SK-N-DZ (cell line): ENCODE results near the gene TPM1.
A peak's percentile ranks its signal among the peaks of the same experiment; 100 is the strongest.

Experiments used
- DNase-seq: peaks from one replicate; pipeline ENCODE4 v3.0.0-alpha.2; 2015; ENCODE audit warnings: low spot score

Gene TPM1

DNA sequence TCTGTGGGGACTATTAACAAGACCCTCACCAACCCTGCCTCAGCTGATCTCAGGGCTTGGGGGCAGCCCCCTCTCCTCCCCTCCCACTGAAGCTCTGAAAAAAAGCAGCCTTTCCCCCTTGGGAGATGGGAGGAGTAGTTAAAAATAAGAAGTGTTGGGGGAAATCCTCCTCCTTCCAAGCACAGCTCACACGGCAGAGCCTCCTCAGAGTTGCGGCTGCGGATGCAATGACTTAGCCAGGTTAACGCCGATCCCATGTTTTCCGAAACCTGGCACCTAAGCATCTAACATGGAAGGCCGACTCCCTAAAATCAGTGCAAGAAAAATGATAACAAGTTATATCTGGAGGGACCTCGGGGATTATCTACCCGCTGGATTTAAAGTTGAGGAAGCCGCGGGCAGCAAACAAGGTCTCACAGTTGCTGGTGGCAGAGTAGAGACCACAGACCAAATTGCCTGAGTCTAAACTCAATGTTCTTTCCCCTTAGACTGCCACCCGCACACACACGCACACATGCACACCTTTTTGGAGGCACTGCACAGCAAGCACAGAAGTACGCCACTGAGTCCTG lies 1.1 kb upstream of the TPM1 start:
- DNase-seq, result no peak

DNA sequence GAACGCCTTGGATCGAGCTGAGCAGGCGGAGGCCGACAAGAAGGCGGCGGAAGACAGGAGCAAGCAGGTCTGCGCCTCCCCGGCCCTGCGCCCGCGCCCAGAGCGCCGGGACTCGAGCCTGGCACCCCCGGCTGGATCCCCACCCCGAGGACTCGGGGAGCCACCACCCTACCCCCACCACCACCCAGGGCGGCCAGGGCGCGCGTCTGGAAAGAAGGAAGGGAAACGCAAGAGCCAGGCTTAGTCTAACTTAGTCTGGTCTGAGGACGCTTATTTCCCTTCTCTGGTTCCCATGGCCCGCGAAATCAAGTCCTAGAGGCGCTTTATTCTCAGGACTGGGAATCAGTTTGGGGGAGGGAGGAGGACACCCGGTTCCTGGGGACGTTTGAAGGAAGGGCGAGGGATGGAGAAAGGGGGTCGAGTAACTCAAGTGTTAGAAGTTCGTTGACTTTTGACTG lies 359 bp downstream of the TPM1 start:
- DNase-seq, result no peak

DNA sequence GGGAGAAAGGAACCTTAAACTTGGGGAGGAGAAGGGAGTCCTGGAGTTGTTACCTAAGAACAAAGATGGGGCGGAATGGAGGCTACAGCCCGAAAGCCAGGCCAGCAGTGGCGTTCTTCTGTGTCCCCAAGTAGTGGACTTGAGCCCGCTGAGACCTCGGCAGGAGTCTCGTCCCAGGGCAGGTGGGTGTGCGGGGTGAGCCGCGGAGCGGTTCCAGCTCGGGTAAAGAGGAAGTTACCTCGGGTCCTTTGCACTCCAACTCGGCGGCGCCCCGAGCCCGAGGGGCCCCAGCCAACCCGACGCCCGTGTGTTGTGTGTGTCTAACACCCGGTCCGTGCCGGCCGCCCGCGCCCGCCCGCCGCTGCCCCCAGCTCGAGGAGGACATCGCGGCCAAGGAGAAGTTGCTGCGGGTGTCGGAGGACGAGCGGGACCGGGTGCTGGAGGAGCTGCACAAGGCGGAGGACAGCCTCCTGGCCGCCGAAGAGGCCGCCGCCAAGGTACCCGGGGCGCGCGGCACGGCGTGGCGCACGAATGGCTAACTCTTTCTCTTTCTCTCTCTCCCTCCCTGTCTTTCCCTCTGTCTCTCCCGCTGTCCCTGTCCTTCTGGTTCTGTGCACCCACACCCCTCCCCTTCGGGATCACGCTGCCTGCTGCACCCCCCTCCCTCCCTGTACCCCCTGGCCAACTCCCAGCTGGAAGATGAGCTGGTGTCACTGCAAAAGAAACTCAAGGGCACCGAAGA lies 959 bp downstream of the TPM1 start:
- no peak for DNase-seq

DNA sequence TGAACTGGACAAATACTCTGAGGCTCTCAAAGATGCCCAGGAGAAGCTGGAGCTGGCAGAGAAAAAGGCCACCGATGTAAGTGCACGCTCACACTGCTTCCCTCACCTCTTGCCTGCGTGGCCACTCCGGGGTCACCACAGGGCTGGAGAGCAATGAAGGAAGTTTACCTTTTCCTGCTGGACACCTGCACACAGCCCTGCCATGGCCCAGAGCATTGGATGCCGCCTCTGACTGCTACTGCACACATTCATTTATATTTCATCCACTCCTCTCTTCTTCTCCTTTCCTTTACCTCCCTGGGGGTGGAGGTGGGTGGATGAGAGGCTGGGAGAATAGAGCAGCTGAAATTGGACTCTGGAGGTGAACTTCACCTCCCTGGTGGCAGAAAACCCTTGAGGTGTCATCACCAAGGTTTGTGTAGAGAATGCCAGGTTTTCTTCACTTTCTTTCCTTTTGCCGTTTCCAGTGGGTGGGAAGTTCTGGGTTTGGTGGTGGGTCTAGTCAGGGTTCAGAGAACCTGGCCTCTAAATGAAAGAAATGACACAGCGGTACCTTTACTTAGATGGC lies 1.6 kb downstream of the TPM1 start:
- DNase-seq, result no peak

DNA sequence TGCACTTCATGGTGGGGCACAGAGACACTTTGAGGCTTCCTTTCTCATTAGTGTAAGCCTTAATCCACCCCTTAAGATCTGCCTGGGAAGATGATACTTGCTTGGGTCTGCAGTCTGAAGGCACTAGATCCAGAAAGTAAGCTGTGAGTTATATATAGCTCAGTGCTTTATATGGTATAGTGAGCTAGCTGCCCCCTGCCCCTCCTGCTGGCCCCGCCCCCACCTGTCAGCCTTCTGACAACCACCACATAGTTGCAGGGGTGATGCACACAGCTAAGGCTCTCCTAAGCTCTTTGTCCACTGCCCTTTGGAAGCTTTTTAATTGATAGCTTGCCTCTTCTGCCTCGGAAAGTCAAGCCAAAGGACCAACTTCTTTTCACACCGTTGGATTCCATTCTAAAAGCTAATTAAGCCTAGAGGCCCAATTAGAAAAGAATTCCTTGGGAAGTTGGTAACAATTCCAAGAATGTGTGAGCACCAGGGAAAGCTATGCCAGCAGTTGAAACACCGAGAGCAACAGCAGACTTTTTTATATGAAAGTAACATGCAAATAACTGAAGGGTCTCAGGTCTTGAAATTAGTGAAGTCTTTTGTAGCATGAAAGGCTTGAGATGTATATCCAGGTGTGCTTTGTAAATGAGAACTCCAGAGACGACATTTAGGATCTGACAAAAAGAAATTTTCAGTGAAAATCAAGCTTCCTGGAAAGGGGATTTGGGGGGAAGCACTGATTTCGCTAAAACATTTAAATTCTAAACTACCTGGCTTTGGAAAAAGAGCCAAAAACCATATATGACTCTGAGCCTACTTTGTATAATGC lies 2.3 kb downstream of the TPM1 start:
- DNase-seq, result no peak

DNA sequence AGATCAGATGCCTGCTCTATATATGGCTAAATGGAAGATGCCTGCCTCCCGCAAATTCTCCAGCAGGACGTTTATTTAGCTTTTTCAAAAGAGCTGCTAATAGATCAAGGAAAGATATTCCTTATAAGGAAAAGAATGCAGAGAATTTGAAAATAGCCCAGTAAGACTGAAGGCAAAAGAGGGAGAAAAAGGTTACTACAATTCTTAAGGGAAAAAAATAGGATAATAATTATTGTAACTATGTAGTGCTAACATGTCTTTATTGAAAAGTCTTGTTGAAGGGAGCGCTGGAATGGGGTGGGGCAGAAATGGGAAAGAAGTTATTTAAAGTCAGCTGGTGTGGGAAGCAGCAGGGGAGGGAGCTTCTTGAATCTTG lies 2.9 kb downstream of the TPM1 start:
- no peak for DNase-seq

DNA sequence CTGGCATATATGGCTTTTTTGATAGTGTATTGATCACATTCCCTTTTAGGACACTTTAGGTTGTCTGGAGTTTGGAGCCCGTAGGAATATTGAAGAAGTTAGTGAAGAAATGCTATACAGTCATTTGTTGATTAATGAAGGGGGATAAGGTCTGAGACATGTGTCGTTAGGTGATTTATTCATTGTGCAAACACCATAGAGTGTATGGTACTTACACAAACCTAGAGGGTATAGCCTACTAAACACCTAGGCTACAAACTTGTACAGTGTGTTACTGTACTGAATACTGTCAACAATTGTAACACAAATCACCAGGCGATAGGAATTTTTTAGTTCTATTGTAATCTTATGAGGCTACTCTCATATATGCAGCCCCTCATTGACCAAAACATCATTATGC lies 3.3 kb downstream of the TPM1 start:
- no peak for DNase-seq

DNA sequence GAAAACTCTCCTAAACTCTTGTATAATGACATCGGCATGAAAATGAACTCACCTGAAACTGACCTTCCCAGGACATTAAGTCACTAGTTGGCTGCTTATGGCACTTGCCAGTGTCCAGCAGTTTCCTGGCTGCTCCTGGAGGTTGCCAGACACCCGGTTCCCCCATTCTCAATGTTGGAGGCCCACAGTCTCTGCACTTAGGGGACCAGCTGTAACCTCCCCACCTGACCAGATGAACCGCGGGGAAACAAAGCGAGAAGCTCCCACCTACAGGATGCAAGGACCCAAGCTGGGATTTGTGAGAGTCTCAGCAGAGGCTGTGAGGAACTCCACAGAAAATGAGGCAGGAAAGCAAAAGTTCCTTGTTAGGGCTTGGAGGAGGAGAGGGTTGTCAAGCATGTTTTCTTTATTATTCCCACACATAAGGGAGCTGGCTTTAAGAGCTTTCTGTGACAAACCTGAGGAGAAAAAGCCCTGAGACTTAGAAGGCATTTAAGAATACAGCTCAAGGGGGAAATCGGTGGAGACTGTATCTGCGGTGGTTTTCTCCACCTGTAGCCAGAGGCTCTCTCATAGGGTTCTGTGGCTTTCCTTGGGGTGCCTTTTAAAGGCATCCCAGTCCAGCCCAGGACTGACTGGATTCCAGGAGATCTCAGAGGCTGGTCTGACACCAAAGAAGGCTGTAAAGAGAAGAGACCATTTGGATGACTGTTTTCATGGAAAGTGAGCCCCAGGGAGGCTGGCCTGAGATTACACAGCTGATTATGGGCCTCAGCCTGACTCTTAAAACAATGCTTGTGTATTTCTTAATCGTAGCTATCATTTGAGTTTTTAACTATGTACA lies 4.6 kb downstream of the TPM1 start:
- no peak for DNase-seq

DNA sequence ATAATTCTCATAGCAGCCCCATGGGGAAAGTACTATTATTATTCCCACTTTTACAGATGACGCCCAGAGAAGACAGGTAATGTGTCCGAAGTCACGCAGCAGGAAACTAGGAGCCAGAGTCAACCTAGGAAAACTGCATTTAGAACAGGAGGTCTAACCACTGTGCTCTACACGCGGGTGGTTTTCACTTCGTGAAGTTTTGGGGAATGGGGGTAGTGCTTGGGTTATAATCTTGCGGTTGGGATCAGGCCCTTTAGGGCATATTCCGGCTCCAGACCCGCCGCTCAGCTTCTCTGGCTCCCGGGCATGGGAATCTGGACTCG lies 5.2 kb downstream of the TPM1 start:
- no peak for DNase-seq

DNA sequence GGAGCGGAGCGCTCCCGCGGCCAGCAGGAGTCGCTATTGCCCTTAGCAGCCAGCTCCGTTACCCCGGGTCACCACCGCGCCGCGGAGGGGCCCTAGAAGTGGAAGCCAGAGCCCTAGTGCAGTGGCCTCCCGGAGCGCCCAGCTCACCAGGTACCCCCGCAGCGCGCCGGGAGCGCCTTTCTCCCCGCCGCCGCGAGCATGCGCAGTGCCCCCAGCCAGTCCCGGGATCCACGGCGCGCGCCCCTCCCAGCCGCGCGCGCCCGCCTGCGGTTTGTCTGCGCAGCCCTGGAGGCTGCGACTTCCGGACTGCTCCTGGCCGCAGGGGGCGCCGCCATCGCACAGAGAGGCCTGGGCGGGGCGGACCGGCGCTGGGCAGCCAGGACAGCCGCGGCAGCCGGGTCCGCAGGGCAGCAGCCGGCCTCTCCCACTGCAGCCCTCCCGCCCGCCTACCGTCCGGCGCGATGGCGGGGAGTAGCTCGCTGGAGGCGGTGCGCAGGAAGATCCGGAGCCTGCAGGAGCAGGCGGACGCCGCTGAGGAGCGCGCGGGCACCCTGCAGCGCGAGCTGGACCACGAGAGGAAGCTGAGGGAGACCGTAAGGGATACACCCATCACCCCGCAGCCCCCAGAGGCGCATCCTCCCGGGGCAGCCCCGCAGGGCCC lies 5.7 kb downstream of the TPM1 start:
- DNase-seq, result peak; percentile 96

DNA sequence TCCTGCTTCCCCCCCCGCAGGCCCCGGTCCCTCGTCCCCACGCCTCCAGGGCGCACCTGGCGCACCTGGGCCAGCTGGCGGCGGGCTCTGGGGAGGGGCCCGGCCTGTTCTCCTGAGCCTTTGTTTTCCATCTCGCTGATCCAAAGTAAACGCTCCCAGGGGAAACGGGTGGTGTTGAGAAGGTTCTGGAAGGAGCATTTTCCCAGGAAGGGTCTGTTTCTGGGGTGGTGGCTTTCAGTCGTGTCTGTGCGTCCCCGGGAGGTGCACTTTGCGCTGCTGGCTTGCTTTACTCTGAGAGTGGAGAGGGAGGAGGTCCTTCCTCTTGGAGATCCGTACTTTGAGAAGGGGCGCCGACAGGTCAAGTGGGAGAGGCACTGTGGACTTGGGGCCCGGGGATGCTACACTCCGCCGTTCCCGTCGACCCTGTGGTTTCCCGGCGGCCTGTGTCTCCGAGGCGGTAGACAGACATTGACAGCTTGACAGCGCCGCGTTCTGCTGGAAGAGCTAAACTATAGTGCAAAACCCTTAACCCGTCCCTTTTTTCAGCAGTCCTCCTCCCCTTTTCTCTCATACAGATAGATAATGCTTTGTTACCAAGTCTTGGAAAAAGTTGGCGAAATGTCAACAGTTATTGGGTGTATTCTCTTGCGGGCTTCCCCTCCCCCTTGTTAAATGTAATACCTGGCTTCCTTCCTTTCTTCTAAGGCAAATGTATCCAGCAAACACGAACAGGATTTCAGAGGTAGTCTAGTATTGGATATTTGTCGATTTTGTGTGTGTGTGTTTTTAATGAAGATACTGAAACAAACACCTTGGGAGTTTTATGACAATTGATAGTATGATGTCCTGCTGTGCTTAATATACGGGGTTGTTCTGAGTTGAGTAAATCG lies 6.5 kb downstream of the TPM1 start:
- peak; percentile 51 for DNase-seq

DNA sequence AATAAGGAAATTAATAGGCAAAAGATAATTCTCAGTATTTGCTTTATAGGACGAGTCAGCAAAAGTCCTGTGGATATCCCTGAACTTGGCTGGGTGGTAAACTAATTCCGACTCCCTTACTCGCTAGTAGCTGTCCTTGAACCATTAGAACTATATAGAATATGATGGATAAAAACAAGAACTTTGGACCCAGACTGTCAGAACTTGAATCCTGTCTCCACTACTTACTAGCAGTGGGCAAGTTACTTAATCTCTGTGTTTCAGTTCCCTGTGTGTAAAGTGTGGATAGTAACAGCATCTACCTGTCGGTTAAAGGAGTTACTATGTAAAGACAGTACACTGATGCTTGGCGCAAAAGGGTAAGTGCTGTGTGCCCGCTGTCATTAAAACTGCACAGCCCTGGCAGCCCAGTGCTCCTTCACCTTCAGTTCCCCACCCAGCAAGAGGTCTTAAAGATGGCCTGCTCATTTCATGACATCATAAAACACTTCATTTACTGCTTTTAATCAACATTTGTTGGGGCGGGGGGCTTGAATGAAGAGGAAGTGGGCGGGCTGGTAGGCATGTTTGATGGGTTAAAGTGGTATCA lies 7.3 kb downstream of the TPM1 start:
- no peak for DNase-seq

DNA sequence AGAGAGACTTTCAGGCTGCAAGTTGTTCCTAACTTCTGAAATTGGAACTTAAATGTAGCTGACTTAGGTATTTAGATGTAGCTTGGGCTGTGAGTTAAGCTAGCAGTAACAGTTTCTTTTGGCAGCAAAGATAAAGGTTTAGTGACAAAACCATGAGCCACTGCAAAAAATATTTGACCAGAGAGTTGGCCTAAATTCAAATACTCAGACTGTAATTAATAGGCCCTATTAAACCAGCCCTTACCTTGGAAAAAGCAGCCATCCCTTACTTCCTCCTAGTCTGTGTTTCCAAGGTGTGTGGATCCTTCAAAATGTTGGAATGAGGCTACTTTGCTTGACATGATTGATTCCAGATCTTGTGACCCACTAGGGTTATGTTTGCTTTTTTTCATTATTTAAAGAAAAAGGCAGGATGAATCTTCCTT lies 8.2 kb downstream of the TPM1 start:
- DNase-seq, result no peak

DNA sequence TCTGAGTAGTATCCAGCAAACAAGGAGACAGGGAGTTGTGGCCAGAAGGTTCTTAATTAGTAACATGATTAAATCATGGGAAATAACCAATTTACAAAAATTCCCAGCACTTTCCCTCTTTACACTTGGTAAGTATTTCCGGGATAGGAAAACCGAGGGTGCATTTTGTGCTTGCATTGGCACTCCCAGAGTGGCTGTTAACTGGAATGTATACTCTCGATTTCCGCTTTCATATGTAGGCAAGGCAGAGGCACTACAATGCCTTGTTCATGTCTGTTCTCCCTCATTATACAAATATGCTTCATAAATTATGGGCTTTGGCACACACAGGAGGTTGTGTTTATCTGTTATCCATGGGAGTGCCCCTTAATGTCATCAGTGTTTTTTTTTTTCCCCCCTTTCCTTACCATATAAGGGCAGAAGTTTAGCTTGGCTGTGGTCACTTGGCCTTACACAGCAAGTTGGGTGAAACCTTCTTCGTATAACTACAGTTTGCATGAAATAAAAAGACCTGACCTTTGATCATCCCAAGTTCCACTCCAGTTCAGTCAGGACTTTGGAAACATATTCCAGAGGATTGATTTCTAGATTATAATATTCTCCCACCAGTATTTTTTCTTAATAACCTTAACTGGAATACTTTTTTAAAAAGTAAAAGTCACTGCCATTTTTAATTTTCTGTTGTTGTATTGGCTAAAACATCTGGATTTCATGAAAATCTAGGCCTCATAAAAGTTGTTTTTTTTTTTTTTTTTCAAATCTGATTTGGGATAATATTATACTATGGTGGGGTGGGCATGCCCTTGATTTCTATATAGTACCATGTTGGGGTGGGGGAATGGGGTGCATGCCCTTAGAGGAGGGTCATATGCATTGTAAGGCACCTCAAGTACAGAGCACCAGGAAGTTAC lies 8.9 kb downstream of the TPM1 start:
- peak; percentile 87 for DNase-seq

DNA sequence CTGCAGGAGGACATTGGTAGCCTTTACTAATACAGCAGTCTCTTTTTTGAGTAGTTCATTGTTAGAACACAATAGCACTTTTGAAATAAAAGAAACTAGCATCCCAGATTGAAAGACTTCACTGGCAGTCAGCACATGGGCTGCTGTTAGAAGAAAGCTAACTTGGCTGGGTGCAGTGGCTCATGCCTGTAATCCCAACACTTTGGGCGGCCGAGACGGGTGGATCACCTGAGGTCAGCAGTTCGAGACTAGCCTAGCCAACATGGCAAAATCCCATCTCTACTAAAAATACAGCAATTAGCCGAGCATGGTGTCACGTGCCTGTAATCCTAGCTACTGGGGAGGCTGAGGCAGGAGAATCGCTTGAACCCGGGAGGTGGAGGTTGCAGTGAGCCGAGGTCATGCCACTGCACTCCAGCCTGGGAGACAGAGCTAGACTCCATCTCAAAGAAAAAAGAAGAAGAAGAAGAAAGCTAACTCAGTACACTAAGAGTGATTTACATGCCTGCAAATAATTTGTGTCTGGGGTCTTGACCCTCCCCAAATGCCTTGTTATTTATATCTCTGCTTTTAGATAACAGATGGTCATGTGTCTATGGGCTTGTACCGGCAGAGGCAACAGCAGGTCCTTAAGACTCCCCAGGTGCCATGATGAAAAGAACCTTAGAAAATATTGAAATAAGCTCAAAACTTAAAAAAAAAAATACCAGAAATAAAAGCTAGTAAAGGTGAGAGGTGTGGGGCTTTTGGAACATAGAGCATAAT lies 9.7 kb downstream of the TPM1 start:
- peak; percentile 64 for DNase-seq

DNA sequence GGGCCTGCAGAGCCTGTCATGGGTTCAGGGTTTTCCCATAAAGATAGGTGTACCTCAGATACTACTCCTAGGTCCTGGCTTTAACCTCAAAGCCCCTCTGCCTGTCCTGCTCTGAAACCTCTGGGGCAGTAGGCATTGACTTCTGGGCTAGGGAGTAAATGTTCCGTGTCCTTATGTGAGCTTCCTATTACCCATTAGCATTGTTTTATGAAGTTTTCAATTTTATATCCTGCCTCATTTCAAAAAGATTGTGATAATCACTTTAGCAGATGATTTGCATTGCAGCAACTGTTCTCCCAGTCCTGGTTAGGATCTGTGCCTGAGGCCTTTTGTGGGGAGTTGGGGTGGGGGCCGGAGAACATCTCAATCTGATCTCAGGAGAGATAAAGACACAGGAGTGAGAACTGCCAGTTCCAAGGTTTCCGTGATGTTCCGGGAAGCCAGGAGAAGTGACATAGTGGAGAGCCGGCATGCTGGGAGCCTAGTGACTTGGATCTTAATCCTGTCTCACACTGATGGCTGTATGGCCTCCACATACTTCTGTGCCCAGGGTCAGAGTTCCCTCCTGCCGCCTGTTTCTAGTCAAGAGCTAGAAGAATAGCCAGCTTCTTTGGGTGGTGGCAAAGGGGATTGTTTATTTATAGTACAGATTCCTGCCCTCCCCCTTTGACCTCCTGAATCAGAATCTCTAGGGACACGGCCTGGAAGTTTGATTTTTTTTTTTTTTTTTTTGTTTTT lies 10.6 kb downstream of the TPM1 start:
- peak; percentile 75 for DNase-seq

DNA sequence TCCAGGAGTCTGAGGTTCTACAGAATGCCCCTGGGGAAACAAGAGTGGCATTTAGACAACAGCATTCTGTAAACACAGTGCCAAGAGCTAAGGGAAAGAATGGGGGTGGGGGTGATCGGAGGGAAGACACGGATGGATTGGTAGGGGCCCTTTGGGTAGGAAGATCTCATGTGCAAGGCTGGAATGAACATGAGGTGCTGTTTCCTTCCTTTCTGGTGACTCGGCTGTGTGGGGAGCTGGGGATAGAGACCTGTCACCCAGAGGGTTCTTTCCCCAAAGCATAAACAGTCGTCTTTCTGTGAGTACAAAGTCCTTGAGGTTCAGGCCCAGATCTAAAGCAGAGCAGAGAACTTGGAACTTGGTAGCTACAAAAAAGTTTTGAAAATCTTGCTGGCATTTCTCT lies 11.7 kb downstream of the TPM1 start:
- no peak for DNase-seq
